Panc1 (cell line): ENCODE measurements around the gene PPP1R26. TPM values are rescaled to one million over a fixed set of nuclear protein-coding genes. Genes with fewer than 3 reads are reported as not detected.

Experiments used
- ATAC-seq: fragments of 200-7000 bp; cut with Tn5 transposase; 2 replicates; pipeline ENCODE4 v1.9.1; 2020; ENCODE audit warnings: mild to moderate bottlenecking, moderate library complexity
- BruUV-seq: library from RNA; stranded (reverse); fragments of 400-500 nt; replicated peaks from 2 replicates; lab custom pipeline; 2021; lab: Mats Ljungman, UMichigan
- CTCF ChIA-PET: fragments of 300-600 bp; sonication (Branson Sonifier 250); formaldehyde crosslinking; loops from one replicate; lab custom pipeline; 2022; ENCODE audit warnings: antibody characterized with exemption; lab: Charles Lee
- POLR2A ChIA-PET: fragments of 300-600 bp; sonication (Branson Sonifier 250); formaldehyde crosslinking; loops from one replicate; lab custom pipeline; 2022; ENCODE audit warnings: antibody characterized with exemption; lab: Charles Lee
- DNase-seq: peaks from one replicate; pipeline ENCODE4 v3.0.0-alpha.2; 2010; ENCODE audit warnings: low read depth, low spot score
- H3K27ac ChIP-seq: 2 replicates; pipeline ENCODE4 v1.5.1; 2011; ENCODE audit warnings: mild to moderate bottlenecking, low read length, inconsistent platforms
- H3K27me3 ChIP-seq: fragments of 200-500 bp; sonication (Bioruptor generic); 2 replicates; pipeline ENCODE4 v1.6.0; 2014; ENCODE audit warnings: low read length, inconsistent platforms; ENCODE audit not compliant: control insufficient read depth, insufficient read depth
- H3K36me3 ChIP-seq: fragments of 200-500 bp; sonication (Bioruptor generic); 2 replicates; pipeline ENCODE4 v1.5.1; 2014; ENCODE audit warnings: inconsistent platforms, mild to moderate bottlenecking, low read length, moderate library complexity; ENCODE audit not compliant: control insufficient read depth, insufficient read depth
- H3K4me1 ChIP-seq: 2 replicates; pipeline ENCODE4 v1.5.1; 2011; ENCODE audit warnings: inconsistent platforms, mild to moderate bottlenecking, low read length, moderate library complexity; ENCODE audit not compliant: control insufficient read depth, insufficient read depth
- H3K4me3 ChIP-seq, 2 experiments: 2 replicates each; pipeline ENCODE4 v1.5.1; 2011 to 2012; ENCODE audit warnings: low read depth in 2 of 2, low read length in 2 of 2, mild to moderate bottlenecking in 2 of 2, inconsistent platforms in 1 of 2, moderate library complexity in 1 of 2
- H3K9me3 ChIP-seq: fragments of 200-500 bp; sonication (Bioruptor generic); 2 replicates; pipeline ENCODE4 v1.5.1; 2014; ENCODE audit warnings: low read depth, mild to moderate bottlenecking, inconsistent platforms, low read length, moderate library complexity; ENCODE audit not compliant: control insufficient read depth, insufficient read depth
- CTCF ChIP-seq: fragments of 450-650 bp; IDR thresholded peaks from 2 replicates; pipeline ENCODE4 v1.5.1; 2017; ENCODE audit warnings: mild to moderate bottlenecking
- POLR2AphosphoS5 ChIP-seq: IDR thresholded peaks from 2 replicates; pipeline ENCODE4 v1.6.1; 2012; ENCODE audit warnings: mild to moderate bottlenecking, low read depth, low read length, moderate library complexity
- REST ChIP-seq, 2 experiments: IDR thresholded peaks; 2 replicates each; pipeline ENCODE4 v1.6.1; 2011 to 2012; ENCODE audit warnings: low read depth in 2 of 2, control low read depth in 1 of 2, low read length in 1 of 2, mild to moderate bottlenecking in 1 of 2, moderate library complexity in 1 of 2; ENCODE audit not compliant: insufficient read depth in 1 of 2
- SIN3A ChIP-seq: IDR thresholded peaks from 2 replicates; pipeline ENCODE4 v1.6.1; 2012; ENCODE audit warnings: low read depth, mild to moderate bottlenecking, low read length, moderate library complexity, borderline replicate concordance; ENCODE audit not compliant: insufficient read depth
- TCF7L2 ChIP-seq: IDR thresholded peaks from 2 replicates; pipeline ENCODE4 v1.6.1; 2011; ENCODE audit warnings: mild to moderate bottlenecking, low read depth, low read length, inconsistent platforms
- in situ Hi-C: cut with HindIII; loops from 2 replicates; pipeline ENCODE4 v1.10.0; 2016; ENCODE audit warnings: low sequenced_read_pairs, low pct_unique_long_range_greater_than_20kb
- intact Hi-C: fragments of 100-400 bp; cut with micrococcal nuclease; formaldehyde crosslinking; loops from one replicate; pipeline ENCODE4 v1.10.0; 2022; ENCODE audit not compliant: unreplicated experiment
- total RNA-seq: library from RNA; stranded (reverse); gene quantifications from one replicate; pipeline ENCODE4 v1.2.1, GENCODE V29; 2021; ENCODE audit not compliant: unreplicated experiment

PPP1R26 gene
- total RNA-seq, 1 experiment from 2014 or later = 17.5 TPM

GRCh38 chr9:135516132-135516860, 36.7 kb downstream of the PPP1R26 start:
- Histone ChIP-seq H3K27ac (no peak overlapping the region), H3K4me1 (no peaks in the 10 kb centered on the region), H3K27me3 (no peaks in the 10 kb centered on the region), H3K4me3 (no peak overlapping the region), H3K9me3 (no peaks in the 10 kb centered on the region), H3K36me3 (no peaks in the 10 kb centered on the region)
- in situ Hi-C loops = no loop called here
- DNase-seq = no peak
- intact Hi-C loops = no loop called here
- TF ChIP-seq CTCF (no peak), SIN3A (no peak), TCF7L2 (no peak), POLR2AphosphoS5 (no peak), REST (IDR thresholded peaks at IDR 0.05; ENCODE audit: insufficient read depth in 1 of 2, low read depth in 2 of 2, low read length in 1 of 2) (no peak)
- BruUV-seq = no TSS peak
- CTCF ChIA-PET = no interaction called here
- no peak for ATAC-seq
- POLR2A ChIA-PET = no interaction called here

GRCh38 chr9:135517407-135517822, 37.8 kb downstream of the PPP1R26 start:
- POLR2A ChIA-PET = no interaction called here
- Histone ChIP-seq H3K9me3 (no peaks in the 10 kb centered on the region), H3K36me3 (no peaks in the 10 kb centered on the region), H3K4me1 (no peaks in the 10 kb centered on the region), H3K27me3 (no peaks in the 10 kb centered on the region), H3K27ac (no peak overlapping the region), H3K4me3 (no peak overlapping the region)
- intact Hi-C loops (no loop called here), in situ Hi-C loops (no loop called here)
- DNase-seq (no peak), ATAC-seq (no peak)
- TF ChIP-seq SIN3A (no peak), REST (IDR thresholded peaks at IDR 0.05; ENCODE audit: insufficient read depth in 1 of 2, low read depth in 2 of 2, low read length in 1 of 2) (no peak)
- BruUV-seq = no TSS peak
- CTCF ChIA-PET = no interaction called here
